ENCODE measurements around the gene MDH1. TPM values are rescaled to one million over a fixed set of nuclear protein-coding genes. Genes with fewer than 3 reads are reported as not detected.

MDH1 gene
- total RNA-seq, 2 donors from 2014 or later, result 183 to 226 TPM

DNA sequence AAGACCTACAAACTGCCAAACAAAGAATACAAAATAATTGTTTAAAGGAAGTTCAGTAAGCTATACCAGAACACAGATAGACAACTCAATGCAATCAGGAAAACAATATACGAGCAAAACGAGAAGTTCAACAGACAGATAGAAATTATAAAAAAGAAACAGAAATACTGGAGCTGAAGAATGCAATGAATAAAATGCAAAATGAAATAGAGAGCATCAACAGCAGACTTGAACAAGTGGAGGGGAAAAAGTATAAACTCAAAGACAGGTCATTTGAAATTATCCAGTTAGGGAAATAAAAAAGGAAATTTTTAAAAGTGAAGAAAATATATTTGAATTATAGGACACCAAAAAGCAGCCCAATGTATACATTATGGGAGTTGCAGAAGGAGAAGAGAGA, 43.6 kb downstream of the MDH1 start:
- Mint-ChIP-seq H3K4me3 (no peak overlapping the region), H3K27ac (no peak overlapping the region), H3K36me3 (ENCODE audit: low read depth) (no peaks in the 10 kb centered on the region), H3K9me3 (peaks cover 26% of the 10 kb centered on the region), H3K4me1 (no peaks in the 10 kb centered on the region), H3K27me3 (peaks cover 19% of the 10 kb centered on the region)
- ATAC-seq (replicated peaks), result no peak

DNA sequence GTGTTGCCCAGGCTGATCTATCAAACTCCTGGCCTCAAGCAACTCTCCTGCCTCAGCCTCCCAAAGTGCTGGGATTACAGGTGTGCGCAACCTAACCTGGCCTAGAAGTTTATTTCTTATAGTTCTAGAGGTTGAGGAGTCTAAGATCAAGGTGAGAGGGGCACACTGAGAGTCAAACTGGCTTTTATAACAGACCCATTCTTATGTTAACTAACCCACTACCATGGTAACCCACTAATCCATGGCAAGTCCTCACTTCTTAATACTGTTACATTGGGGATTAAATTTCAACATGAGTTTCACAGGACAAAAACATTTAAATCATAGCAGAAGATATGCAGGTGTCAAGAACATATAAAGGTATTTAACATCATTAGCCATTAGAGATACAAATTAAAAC, 50.6 kb downstream of the MDH1 start:
- H3K27me3 Mint-ChIP-seq, result no peaks in the 10 kb centered on the region
- H3K9me3 Mint-ChIP-seq, result peaks cover 5% of the 10 kb centered on the region
- no peak overlapping the region for H3K27ac Mint-ChIP-seq
- no peak overlapping the region for H3K4me3 Mint-ChIP-seq
- H3K4me1 Mint-ChIP-seq, result no peaks in the 10 kb centered on the region
- ATAC-seq (replicated peaks), result no peak
- no peaks in the 10 kb centered on the region for H3K36me3 Mint-ChIP-seq (ENCODE audit: low read depth)

DNA sequence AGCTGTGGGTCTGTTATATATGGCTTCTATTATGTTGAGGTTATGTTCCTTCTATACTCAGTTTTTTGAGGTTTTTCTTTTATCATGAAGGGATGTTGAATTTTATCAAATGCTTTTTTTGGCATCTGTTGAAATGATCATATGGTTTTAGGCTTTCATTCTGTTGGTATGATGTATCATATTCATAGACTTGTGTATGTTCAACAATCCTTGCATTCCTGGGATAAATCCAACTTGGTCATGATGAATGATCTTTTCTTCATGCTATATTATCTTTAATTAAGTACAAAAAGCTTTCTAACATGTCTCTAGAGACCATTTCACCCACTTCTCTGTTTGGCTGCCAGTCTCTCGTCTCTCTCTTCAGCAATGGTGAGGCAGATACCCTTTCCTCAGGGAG, 54.2 kb downstream of the MDH1 start:
- H3K27me3 Mint-ChIP-seq, result peaks cover 21% of the 10 kb centered on the region
- no peak overlapping the region for H3K4me3 Mint-ChIP-seq
- no peak for ATAC-seq (replicated peaks)
- no peaks in the 10 kb centered on the region for H3K4me1 Mint-ChIP-seq
- H3K36me3 Mint-ChIP-seq (ENCODE audit: low read depth), result no peaks in the 10 kb centered on the region
- no peak overlapping the region for H3K27ac Mint-ChIP-seq
- H3K9me3 Mint-ChIP-seq, result peaks cover 7% of the 10 kb centered on the region

DNA sequence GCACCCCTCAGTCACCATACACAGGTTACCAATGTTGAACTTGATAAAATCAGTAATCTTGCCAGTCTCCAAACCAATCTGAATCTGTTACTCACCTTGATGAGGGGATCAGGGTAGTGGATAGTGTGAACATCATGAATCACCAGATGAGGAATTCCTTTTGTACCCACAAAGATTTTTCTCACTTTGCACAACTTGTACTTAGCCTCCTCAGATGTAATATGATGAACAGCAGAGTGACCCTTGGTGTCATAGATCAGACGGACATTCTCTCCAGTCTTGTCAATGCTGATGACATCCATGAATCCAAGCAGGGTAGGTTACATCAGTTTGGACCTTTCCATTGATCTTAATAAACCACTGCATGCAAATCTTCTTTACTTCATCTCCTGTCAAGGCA, 54.7 kb downstream of the MDH1 start:
- H3K27ac Mint-ChIP-seq, result no peak overlapping the region
- H3K36me3 Mint-ChIP-seq (ENCODE audit: low read depth), result no peaks in the 10 kb centered on the region
- H3K9me3 Mint-ChIP-seq, result peaks cover 7% of the 10 kb centered on the region
- peaks cover 23% of the 10 kb centered on the region for H3K27me3 Mint-ChIP-seq
- no peak for ATAC-seq (replicated peaks)
- H3K4me1 Mint-ChIP-seq, result no peaks in the 10 kb centered on the region
- no peak overlapping the region for H3K4me3 Mint-ChIP-seq

DNA sequence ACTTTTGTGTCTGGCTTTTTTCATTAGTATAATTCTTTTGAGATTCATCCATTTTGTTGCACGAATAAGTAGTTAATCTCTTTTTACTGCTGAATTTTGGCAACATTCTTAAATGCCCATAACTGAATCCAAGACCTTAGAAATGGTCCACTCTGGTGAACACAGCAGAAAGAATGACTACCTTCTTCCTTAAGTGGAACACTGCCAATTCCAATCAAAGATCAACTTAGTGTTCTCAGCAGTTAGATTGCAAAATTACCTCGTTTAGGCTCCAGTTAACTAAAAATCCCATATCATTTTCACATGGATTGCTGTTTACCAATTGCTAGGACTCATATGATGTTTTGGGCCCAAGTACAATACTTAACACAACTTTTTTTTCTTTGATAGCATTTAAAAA, 59.9 kb downstream of the MDH1 start:
- peaks cover 40% of the 10 kb centered on the region for H3K27me3 Mint-ChIP-seq
- H3K4me3 Mint-ChIP-seq, result no peak overlapping the region
- H3K27ac Mint-ChIP-seq, result no peak overlapping the region
- H3K4me1 Mint-ChIP-seq, result no peaks in the 10 kb centered on the region
- peaks cover 7% of the 10 kb centered on the region for H3K9me3 Mint-ChIP-seq
- ATAC-seq (replicated peaks), result no peak
- H3K36me3 Mint-ChIP-seq (ENCODE audit: low read depth), result no peaks in the 10 kb centered on the region

DNA sequence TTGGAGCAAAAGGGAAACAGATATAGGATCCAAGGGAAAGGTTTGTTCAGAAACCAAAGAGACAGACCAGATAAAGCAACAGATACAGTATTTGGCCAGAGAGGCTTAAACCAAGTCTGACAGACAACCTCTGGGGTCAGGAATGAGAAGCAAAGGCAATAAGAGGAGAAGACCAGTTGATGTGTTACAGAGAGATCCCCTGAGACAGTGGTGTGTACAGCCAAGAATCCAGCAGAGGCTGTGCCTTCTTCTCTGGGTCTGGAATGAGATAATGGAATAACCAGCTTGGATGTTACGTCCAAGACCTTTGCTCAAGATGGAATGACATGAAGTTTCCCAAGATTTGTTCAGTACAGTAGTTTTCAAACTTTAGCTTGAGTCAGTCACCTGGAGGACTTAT, 61.1 kb downstream of the MDH1 start:
- Mint-ChIP-seq H3K9me3 (peaks cover 7% of the 10 kb centered on the region), H3K4me3 (no peak overlapping the region), H3K27ac (no peak overlapping the region), H3K36me3 (ENCODE audit: low read depth) (no peaks in the 10 kb centered on the region), H3K4me1 (no peaks in the 10 kb centered on the region), H3K27me3 (peaks cover 39% of the 10 kb centered on the region)
- ATAC-seq (replicated peaks), result no peak

DNA sequence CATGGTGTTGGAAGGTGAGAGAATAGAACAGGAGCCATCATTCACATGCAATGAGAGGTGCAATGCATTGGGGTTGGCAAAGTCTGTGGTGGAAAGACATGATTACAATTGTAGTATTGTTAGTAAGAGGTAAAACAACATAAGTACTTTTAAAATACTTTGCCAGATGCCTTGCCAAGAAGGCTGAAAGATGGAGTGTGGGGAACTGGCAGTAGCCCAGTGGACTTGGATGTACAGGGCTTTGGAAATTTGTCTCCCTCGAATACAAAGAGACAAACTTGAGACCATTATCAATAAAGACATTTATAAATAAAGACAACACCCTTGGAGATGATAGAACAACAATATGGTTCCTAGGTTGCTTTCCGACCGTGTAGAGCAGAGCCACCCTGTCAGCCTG, 62.0 kb downstream of the MDH1 start:
- Mint-ChIP-seq H3K36me3 (ENCODE audit: low read depth) (no peaks in the 10 kb centered on the region), H3K4me3 (no peak overlapping the region), H3K9me3 (peaks cover 6% of the 10 kb centered on the region), H3K4me1 (no peaks in the 10 kb centered on the region), H3K27me3 (peaks cover 32% of the 10 kb centered on the region), H3K27ac (no peak overlapping the region)
- ATAC-seq (replicated peaks), result no peak

DNA sequence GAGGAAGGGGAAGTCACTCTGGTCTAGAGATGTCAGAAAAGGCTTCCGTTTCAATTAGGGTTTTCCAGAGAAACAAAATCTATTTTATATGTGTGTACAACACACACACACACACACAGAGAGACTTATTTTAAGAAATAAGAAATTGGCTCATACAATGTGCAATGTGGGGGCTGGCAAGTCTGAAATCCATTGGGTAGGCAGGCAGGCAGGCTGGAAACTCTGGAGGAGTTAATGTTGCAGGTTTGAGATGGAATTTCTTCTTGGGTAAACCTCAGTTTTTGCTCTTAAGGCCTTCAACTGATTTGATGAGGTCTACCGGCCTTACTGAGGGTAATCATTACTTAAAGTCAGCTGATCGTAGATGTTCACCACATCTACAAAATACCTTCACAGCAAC, 62.6 kb downstream of the MDH1 start:
- Mint-ChIP-seq H3K4me3 (no peak overlapping the region), H3K27ac (no peak overlapping the region)
- ATAC-seq (replicated peaks), result no peak

DNA sequence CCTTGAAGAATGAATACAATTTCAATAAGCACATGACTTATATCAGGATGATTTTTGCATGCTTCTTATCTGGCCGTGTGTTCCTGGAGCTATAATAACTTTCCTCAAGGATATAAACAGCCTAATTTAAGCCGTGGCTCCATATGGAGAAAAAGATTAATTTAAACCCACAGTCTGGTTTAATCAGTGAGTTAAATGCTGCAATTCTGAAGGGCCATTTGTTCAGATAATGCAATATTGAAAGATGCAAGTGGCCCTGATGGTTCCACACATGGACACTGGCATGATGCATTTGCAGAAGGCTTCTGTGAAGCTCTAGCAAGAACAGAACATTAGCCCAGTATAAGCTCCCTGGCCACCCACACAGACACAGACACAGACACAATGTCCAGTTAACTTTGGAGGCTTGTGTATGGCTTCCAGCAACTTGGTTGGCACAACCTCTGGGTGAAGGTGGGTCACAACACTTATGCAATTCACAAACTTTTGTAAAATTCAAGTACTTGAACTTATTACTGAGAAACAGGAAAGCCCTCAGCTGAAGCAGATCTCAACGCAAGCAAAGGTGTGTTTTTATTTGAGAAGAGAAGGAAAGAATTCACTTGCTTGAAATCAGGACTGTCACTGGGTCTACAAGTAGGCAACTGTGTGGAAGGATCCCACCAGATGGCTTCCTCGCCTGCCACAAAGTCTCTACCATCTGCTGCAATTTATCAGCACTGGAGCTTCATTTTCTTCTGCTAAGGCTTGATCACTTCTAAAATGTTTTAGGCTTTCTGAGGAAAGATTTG, 63.3 kb downstream of the MDH1 start:
- no peak for ATAC-seq (replicated peaks)
- Mint-ChIP-seq H3K4me3 (no peak overlapping the region), H3K27me3 (peaks cover 29% of the 10 kb centered on the region), H3K36me3 (ENCODE audit: low read depth) (no peaks in the 10 kb centered on the region), H3K4me1 (no peaks in the 10 kb centered on the region), H3K9me3 (no peaks in the 10 kb centered on the region), H3K27ac (no peak overlapping the region)

More for the DNA sequence above, 62.6 kb downstream of the MDH1 start:
- Mint-ChIP-seq H3K27me3 (peaks cover 29% of the 10 kb centered on the region), H3K9me3 (peaks cover 4% of the 10 kb centered on the region), H3K4me1 (no peaks in the 10 kb centered on the region), H3K36me3 (ENCODE audit: low read depth) (no peaks in the 10 kb centered on the region)

DNA sequence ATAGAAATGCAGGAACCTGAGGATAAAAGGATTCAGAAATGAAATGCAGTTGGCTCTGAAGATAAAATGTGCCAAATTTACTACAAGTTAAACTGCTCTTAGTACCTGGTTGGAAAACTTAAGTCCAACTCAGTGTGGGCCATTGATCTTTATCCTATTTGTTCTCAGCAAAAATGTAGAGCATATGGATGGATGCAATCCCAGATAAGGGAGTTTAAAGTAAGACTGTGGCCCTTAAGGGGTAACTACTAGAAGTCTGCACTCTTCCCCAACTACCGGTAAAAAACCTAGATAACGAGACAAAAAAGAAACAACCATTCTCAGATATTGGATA, 63.9 kb downstream of the MDH1 start:
- H3K4me3 Mint-ChIP-seq, result no peak overlapping the region
- ATAC-seq (replicated peaks), result no peak
- H3K36me3 Mint-ChIP-seq (ENCODE audit: low read depth), result no peaks in the 10 kb centered on the region
- H3K27me3 Mint-ChIP-seq, result peaks cover 29% of the 10 kb centered on the region
- no peaks in the 10 kb centered on the region for H3K4me1 Mint-ChIP-seq
- no peak overlapping the region for H3K27ac Mint-ChIP-seq
- H3K9me3 Mint-ChIP-seq, result no peaks in the 10 kb centered on the region

DNA sequence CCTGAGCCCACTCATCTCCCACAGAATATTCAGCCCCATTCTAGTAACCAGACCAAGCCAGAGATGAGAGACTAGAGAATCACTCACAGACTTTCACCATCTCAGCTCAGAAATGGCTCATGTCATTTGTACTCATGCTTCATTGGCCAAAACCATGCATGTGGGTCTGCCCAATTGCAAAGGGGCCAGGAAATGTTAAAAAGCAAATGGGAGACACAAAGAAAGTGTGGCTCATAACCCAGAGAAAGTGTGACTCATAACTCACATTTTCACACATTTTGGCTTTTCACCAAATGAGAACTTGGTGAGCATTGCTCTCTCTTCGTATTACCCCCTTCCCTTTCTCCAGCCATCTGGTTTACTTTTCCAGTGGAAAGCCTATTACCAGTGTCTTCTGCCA, 66.2 kb downstream of the MDH1 start:
- Mint-ChIP-seq H3K4me3 (no peak overlapping the region), H3K27me3 (peaks cover 21% of the 10 kb centered on the region), H3K27ac (no peak overlapping the region), H3K4me1 (no peaks in the 10 kb centered on the region), H3K9me3 (no peaks in the 10 kb centered on the region), H3K36me3 (ENCODE audit: low read depth) (no peaks in the 10 kb centered on the region)
- ATAC-seq (replicated peaks), result peak; percentile 93

Other genes with a start within 250 kb of the MDH1 start
- gene WDPCP, start 486 bp upstream of the MDH1 start, total RNA-seq, result 1 to 10 TPM; 4.8 to 9.4 TPM

All from activated T-helper 17 cell treated with anti-CD3 and anti-CD28 coated beads, Interleukin-2, amount 50 U/mL, for 72 hours (primary cell).